Endothelial cell of umbilical vein (primary cell): ENCODE data around the gene RAB10. TPM values are rescaled to one million over a fixed set of nuclear protein-coding genes. Genes with fewer than 3 reads are reported as not detected.

Experiments used
- BruUV-seq: library from RNA; stranded (reverse); fragments of 400-500 nt; replicated peaks from 2 replicates; lab custom pipeline; 2021; lab: Mats Ljungman, UMichigan
- CTCF ChIA-PET: fragments of 300-600, 350-600 bp; sonication (Branson Sonifier 250); formaldehyde crosslinking; loops from one replicate; lab custom pipeline; 2021; ENCODE audit warnings: antibody characterized with exemption, inconsistent platforms; lab: Charles Lee
- POLR2A ChIA-PET: fragments of 300-600, 350-600 bp; sonication (Branson Sonifier 250); formaldehyde crosslinking; loops from one replicate; lab custom pipeline; 2021; ENCODE audit warnings: antibody characterized with exemption, inconsistent platforms; lab: Charles Lee
- DNase-seq: peaks from one replicate; pipeline ENCODE4 v3.0.0-alpha.2; 2011; ENCODE audit warnings: low read depth, low spot score
- FAIRE-seq: peaks from 2 replicates; lab custom pipeline; 2011; peaks lifted over from hg19 to GRCh38; lab: Jason Lieb, UNC
- H2AFZ ChIP-seq: 2 replicates; pipeline ENCODE4 v1.6.0; 2012; ENCODE audit warnings: low read depth, low read length, control low read depth, inconsistent platforms
- H3K27ac ChIP-seq: 2 replicates; pipeline ENCODE4 v1.5.1; 2011; ENCODE audit warnings: low read depth, mild to moderate bottlenecking, control low read depth, low read length, moderate library complexity; ENCODE audit not compliant: insufficient read depth
- H3K27me3 ChIP-seq, 2 experiments: 2 replicates each; pipeline versions ENCODE4 v1.6.0 to v1.6.1; 2011; ENCODE audit warnings: low read length in 2 of 2, mixed read lengths in 1 of 2; ENCODE audit not compliant: control insufficient read depth in 2 of 2, insufficient read depth in 2 of 2
- H3K36me3 ChIP-seq, 2 experiments: 2 replicates in 1 of 2; 3 replicates in 1 of 2; pipeline ENCODE4 v1.5.1; 2011; ENCODE audit warnings: low read length in 2 of 2, mild to moderate bottlenecking in 1 of 2, moderate library complexity in 1 of 2; ENCODE audit not compliant: control insufficient read depth in 2 of 2, insufficient read depth in 2 of 2; ENCODE audit errors: extremely low read depth in 1 of 2
- H3K4me1 ChIP-seq: 3 replicates; pipeline ENCODE4 v1.5.1; 2011; ENCODE audit warnings: mild to moderate bottlenecking, low read length; ENCODE audit not compliant: control insufficient read depth, insufficient read depth; ENCODE audit errors: extremely low read depth
- H3K4me2 ChIP-seq: 2 replicates; pipeline ENCODE4 v1.6.1; 2011; ENCODE audit warnings: low read length, control low read depth, mixed read lengths; ENCODE audit not compliant: insufficient read depth
- H3K4me3 ChIP-seq, 3 experiments: fragments of 200-600 bp in 1 of 3; sonication (generic), shearing (Covaris generic) in 1 of 3; replicated peaks in 1 of 3; 2 replicates each; pipeline ENCODE4 v1.5.1; 2011 to 2016; ENCODE audit warnings: control low read depth in 3 of 3, low read length in 3 of 3, mild to moderate bottlenecking in 2 of 3, inconsistent platforms in 1 of 3, low read depth in 1 of 3, moderate library complexity in 1 of 3; ENCODE audit not compliant: insufficient read depth in 1 of 3
- H3K79me2 ChIP-seq: 2 replicates; pipeline ENCODE4 v1.6.0; 2012; ENCODE audit warnings: low read length, inconsistent platforms; ENCODE audit not compliant: control insufficient read depth, insufficient read depth
- H3K9ac ChIP-seq: replicated peaks from 2 replicates; pipeline ENCODE3; 2011; ENCODE audit warnings: low read length, control low read depth; ENCODE audit not compliant: insufficient read depth; ENCODE audit errors: extremely low read depth
- H3K9me1 ChIP-seq: replicated peaks from 3 replicates; pipeline ENCODE4 v1.6.0; 2011; ENCODE audit warnings: mild to moderate bottlenecking, low read length; ENCODE audit not compliant: control insufficient read depth, insufficient read depth; ENCODE audit errors: extremely low read depth
- H3K9me3 ChIP-seq: replicated peaks from 2 replicates; pipeline ENCODE4 v1.5.1; 2012; ENCODE audit warnings: low read length, inconsistent platforms; ENCODE audit not compliant: control insufficient read depth, insufficient read depth
- H4K20me1 ChIP-seq: replicated peaks from 2 replicates; pipeline ENCODE3; 2011; ENCODE audit warnings: mild to moderate bottlenecking, low read length; ENCODE audit not compliant: control insufficient read depth, insufficient read depth; ENCODE audit errors: extremely low read depth
- EZH2 ChIP-seq: IDR thresholded peaks from 2 replicates; pipeline ENCODE4 v1.6.1; 2012; ENCODE audit warnings: borderline replicate concordance, low read depth, mild to moderate bottlenecking, moderate library complexity, low read length, inconsistent platforms; ENCODE audit not compliant: severe bottlenecking
- FOS ChIP-seq: IDR thresholded peaks from 2 replicates; pipeline ENCODE4 v1.6.1; 2011; ENCODE audit warnings: mild to moderate bottlenecking, low read length, moderate library complexity, borderline replicate concordance; ENCODE audit not compliant: insufficient read depth
- GATA2 ChIP-seq: IDR thresholded peaks from 2 replicates; pipeline ENCODE4 v1.7.0; 2011; ENCODE audit warnings: low read depth, mild to moderate bottlenecking, moderate library complexity, mixed read lengths, low read length; ENCODE audit not compliant: insufficient read length, insufficient read depth
- JUN ChIP-seq: IDR thresholded peaks from 2 replicates; pipeline ENCODE4 v1.6.1; 2011; ENCODE audit warnings: borderline replicate concordance, low read depth; ENCODE audit not compliant: insufficient read length, insufficient read depth
- MYC ChIP-seq: IDR thresholded peaks from one replicate; pipeline ENCODE4 v1.6.1; 2011; ENCODE audit warnings: mild to moderate bottlenecking, low read depth, low read length
- POLR2A ChIP-seq: IDR thresholded peaks from 2 replicates; pipeline ENCODE4 v1.6.1; 2012; ENCODE audit warnings: low read depth, mild to moderate bottlenecking, control low read depth, low read length
- POLR2AphosphoS5 ChIP-seq: IDR thresholded peaks from 2 replicates; pipeline ENCODE4 v1.6.1; 2012; ENCODE audit warnings: low read depth, mild to moderate bottlenecking, control low read depth, low read length, moderate library complexity; ENCODE audit not compliant: insufficient read depth
- dilution Hi-C: fragments of 300-500 bp; cut with MboI; formaldehyde crosslinking; loops from one replicate; pipeline ENCODE4 v1.15.0; 2019; ENCODE audit warnings: low sequenced_read_pairs; ENCODE audit not compliant: extremely low pct_ligation_motif_present
- intact Hi-C: fragments of 100-400 bp; cut with micrococcal nuclease; formaldehyde crosslinking; loops from one replicate; pipeline ENCODE4 v1.10.0; 2022
- polyA plus RNA-seq, 4 experiments: library from polyadenylated mRNA; depleted of rRNA in 3 of 4; stranded (reverse) in 3 of 4; unstranded in 1 of 4; fragments of >200 nt; gene quantifications; 2 replicates each; pipeline versions ENCODE4 v1.2.1 to v1.2.3, GENCODE V29; 2011 to 2012; ENCODE audit warnings: missing spikeins in 1 of 4
- total RNA-seq: library from RNA; stranded (reverse); gene quantifications from 2 replicates; pipeline ENCODE4 v1.2.3, GENCODE V29; 2021
- TF ChIP-seq, protein P1 (sequence below): IDR thresholded peaks from 2 replicates; pipeline ENCODE4 v1.6.1; 2011; ENCODE audit not compliant: insufficient read depth, insufficient read length
- TF ChIP-seq, protein P2 (sequence below), 2 donors: IDR thresholded peaks; 1 replicate in 1 of 2; 2 replicates in 1 of 2; pipeline ENCODE4 v1.5.1; 2011; ENCODE audit warnings: low read length in 2 of 2, mild to moderate bottlenecking in 2 of 2, moderate library complexity in 2 of 2, control low read depth in 1 of 2, inconsistent platforms in 1 of 2, low read depth in 1 of 2; ENCODE audit not compliant: insufficient read depth in 1 of 2; ENCODE audit errors: extremely low read depth in 1 of 2

Gene RAB10
- total and polyA plus RNA-seq, 2 donors (not counting 3 experiments of a cell fraction or from before 2014, with no cell fraction given) = 45.1 to 104 TPM

DNA sequence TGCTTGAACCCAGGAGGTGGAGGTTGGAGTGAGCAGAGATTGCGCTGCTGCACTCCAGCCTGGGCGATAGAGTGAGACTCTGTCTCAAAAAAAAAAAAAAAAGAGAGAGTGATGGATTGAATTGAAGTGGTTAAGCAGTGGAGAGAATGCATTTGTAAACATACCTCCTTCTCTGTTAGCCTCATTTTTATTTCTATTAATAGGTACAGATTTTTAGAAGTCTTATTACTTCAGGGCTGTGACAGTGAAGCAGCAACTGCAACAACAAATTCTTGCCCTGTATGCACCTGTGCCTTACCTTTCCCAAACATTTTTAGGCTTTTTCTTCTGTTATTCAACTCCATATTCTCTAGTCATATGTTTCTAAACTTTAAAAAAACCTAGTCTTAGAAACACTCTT is 55.5 kb downstream of the RAB10 start:
- Histone ChIP-seq H3K9me3 (no peaks in the 10 kb centered on the region), H3K4me3 (no peak overlapping the region), H4K20me1 (peaks cover 12% of the 10 kb centered on the region), H2AFZ (no peak overlapping the region), H3K4me1 (no peaks in the 10 kb centered on the region), H3K36me3 (no peaks in the 10 kb centered on the region), H3K9me1 (no peaks in the 10 kb centered on the region), H3K4me2 (no peak overlapping the region), H3K27ac (no peak overlapping the region), H3K79me2 (peaks cover 88% of the 10 kb centered on the region), H3K9ac (no peak overlapping the region), H3K27me3 (no peaks in the 10 kb centered on the region)
- dilution Hi-C loops = no loop called here
- intact Hi-C loops = loop anchor here (5.0 kb wide), 1 partner anchor 97 kb away; no protein-coding TSS in a partner anchor
- BruUV-seq = no TSS peak
- no peak for TF ChIP-seq GATA2
- TF ChIP-seq, protein P1, sequence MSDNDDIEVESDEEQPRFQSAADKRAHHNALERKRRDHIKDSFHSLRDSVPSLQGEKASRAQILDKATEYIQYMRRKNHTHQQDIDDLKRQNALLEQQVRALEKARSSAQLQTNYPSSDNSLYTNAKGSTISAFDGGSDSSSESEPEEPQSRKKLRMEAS = no peak
- TF ChIP-seq, protein P2, sequence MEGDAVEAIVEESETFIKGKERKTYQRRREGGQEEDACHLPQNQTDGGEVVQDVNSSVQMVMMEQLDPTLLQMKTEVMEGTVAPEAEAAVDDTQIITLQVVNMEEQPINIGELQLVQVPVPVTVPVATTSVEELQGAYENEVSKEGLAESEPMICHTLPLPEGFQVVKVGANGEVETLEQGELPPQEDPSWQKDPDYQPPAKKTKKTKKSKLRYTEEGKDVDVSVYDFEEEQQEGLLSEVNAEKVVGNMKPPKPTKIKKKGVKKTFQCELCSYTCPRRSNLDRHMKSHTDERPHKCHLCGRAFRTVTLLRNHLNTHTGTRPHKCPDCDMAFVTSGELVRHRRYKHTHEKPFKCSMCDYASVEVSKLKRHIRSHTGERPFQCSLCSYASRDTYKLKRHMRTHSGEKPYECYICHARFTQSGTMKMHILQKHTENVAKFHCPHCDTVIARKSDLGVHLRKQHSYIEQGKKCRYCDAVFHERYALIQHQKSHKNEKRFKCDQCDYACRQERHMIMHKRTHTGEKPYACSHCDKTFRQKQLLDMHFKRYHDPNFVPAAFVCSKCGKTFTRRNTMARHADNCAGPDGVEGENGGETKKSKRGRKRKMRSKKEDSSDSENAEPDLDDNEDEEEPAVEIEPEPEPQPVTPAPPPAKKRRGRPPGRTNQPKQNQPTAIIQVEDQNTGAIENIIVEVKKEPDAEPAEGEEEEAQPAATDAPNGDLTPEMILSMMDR (IDR thresholded peaks at IDR 0.05; ENCODE audit: extremely low read depth in 1 of 2, insufficient read depth in 1 of 2, low read depth in 1 of 2, low read length in 2 of 2) = no peak
- TF ChIP-seq POLR2AphosphoS5 = no peak
- no peak for TF ChIP-seq POLR2A
- TF ChIP-seq EZH2 = no peak
- TF ChIP-seq FOS = no peak
- TF ChIP-seq JUN = no peak
- no peak for TF ChIP-seq MYC
- POLR2A ChIA-PET = no interaction called here
- DNase-seq (no peak), FAIRE-seq (no peak)
- CTCF ChIA-PET = no interaction called here
